Left ventricle myocardium inferior (tissue), 1 donor: ENCODE data around the gene DIAPH1. TPM values are rescaled to one million over a fixed set of nuclear protein-coding genes. Genes with fewer than 3 reads are reported as not detected.
A peak's percentile ranks its signal among the peaks of the same experiment; 100 is the strongest.

Experiments used
- DNase-seq: peaks from one replicate; pipeline ENCODE4 v3.0.0-alpha.2; 2020
- H3K27ac ChIP-seq: fragments of 200-600 bp; replicated peaks from 2 replicates; pipeline ENCODE4 v1.8.0; 2021
- H3K27me3 ChIP-seq: fragments of 200-600 bp; 2 replicates; pipeline ENCODE4 v1.8.0; 2021; ENCODE audit warnings: low read depth
- H3K36me3 ChIP-seq: fragments of 200-600 bp; 2 replicates; pipeline ENCODE4 v1.8.0; 2021
- H3K4me1 ChIP-seq: fragments of 200-600 bp; 2 replicates; pipeline ENCODE4 v1.8.0; 2021
- H3K4me3 ChIP-seq: fragments of 200-600 bp; 2 replicates; pipeline ENCODE4 v1.8.0; 2021; ENCODE audit warnings: mild to moderate bottlenecking, moderate library complexity
- H3K9me3 ChIP-seq: fragments of 200-600 bp; replicated peaks from 2 replicates; pipeline ENCODE4 v1.8.0; 2021
- intact Hi-C: fragments of 100-400 bp; cut with micrococcal nuclease; formaldehyde crosslinking; loops from one replicate; pipeline ENCODE4 v1.11.0; 2022
- total RNA-seq: library from RNA; stranded (reverse); fragmentation: NEBNext Ultra II Directional; extraction: Animal tissue kit (Norgen Biotek cat#: 25700); gene quantifications from one replicate; pipeline ENCODE4 v1.2.1, GENCODE V29; 2021
- TF ChIP-seq, protein P1 (sequence below): fragments of 200-600 bp; IDR thresholded peaks from 2 replicates; pipeline ENCODE4 v1.8.0; 2021; ENCODE audit warnings: antibody characterized with exemption, mild to moderate bottlenecking, borderline replicate concordance
- donor health status: DM: no; HTN: yes; CAD: no; lungs with severe emphysema.

The DIAPH1 gene
- total RNA-seq, 1 donor from 2014 or later, result 53.1 TPM

DNA sequence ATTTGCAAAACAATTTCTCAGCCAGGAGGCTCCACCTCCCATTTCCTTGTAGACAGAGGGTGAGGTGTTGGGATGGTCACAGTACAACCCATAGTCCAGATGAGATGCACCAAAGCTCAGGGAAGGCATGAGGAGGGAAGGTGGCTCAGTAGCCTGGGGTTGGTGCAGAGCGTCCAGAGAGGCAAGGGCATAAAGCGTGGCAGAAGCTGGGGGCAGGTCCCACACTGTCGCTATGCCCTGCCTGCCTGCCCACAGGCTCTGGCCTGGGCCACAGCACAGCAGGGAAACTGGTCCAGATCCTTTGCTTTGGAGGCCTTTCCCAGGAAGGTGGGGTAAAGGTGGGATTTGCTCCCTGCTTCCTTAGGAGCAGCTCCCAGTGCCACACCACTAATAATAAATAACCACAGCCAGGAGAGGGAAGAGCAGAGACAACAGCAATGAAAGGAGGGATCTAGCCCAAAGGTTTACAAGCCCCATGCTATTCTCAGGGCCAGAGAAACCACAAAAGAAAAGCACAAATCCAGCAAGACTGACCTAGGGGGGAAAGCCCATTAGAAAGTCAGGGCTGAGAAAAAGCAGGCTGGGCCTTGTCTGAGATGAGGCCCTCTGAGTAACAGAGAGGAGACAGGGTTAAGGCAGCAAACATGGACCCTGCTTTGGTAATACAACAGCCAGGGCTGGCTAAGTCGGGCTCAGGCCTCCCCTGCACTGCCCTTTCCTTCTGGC lies 102.7 kb downstream of the DIAPH1 start:
- H3K9me3 ChIP-seq, result no peaks in the 10 kb centered on the region
- peaks cover 26% of the 10 kb centered on the region for H3K36me3 ChIP-seq
- H3K4me1 ChIP-seq, result peaks cover 87% of the 10 kb centered on the region
- TF ChIP-seq, protein P1, sequence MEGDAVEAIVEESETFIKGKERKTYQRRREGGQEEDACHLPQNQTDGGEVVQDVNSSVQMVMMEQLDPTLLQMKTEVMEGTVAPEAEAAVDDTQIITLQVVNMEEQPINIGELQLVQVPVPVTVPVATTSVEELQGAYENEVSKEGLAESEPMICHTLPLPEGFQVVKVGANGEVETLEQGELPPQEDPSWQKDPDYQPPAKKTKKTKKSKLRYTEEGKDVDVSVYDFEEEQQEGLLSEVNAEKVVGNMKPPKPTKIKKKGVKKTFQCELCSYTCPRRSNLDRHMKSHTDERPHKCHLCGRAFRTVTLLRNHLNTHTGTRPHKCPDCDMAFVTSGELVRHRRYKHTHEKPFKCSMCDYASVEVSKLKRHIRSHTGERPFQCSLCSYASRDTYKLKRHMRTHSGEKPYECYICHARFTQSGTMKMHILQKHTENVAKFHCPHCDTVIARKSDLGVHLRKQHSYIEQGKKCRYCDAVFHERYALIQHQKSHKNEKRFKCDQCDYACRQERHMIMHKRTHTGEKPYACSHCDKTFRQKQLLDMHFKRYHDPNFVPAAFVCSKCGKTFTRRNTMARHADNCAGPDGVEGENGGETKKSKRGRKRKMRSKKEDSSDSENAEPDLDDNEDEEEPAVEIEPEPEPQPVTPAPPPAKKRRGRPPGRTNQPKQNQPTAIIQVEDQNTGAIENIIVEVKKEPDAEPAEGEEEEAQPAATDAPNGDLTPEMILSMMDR, result no peak
- H3K27me3 ChIP-seq, result no peaks in the 10 kb centered on the region
- intact Hi-C loops, result no loop called here
- peak overlapping the region; percentile 90 for H3K27ac ChIP-seq
- H3K4me3 ChIP-seq, result no peak overlapping the region
- DNase-seq, result no peak

DNA sequence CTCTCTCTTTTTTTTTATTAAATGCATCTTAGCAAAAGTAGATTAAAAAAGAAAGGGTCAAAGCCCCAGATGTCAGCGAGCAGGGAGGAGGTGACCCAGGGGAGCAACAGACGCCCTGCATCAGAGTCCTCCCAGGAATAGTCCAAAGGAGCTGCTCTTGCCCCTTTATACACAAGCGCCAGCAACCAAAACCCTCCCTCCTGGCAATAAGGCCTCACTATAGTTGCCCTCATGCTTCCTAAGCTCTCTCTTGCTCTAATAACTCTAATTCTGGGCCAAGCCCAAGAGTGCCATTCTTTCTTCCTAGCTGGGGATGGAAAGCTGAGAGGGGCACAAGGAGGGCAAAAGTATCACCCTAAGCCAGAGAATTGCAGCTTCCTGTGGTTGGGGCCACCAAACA lies 103.7 kb downstream of the DIAPH1 start:
- Histone ChIP-seq H3K4me3 (no peak overlapping the region), H3K9me3 (no peaks in the 10 kb centered on the region), H3K36me3 (peaks cover 33% of the 10 kb centered on the region), H3K27ac (peak overlapping the region; percentile 90), H3K4me1 (peaks cover 80% of the 10 kb centered on the region), H3K27me3 (no peaks in the 10 kb centered on the region)
- DNase-seq, result no peak
- intact Hi-C loops, result no loop called here
- TF ChIP-seq, protein P1, result no peak

DNA sequence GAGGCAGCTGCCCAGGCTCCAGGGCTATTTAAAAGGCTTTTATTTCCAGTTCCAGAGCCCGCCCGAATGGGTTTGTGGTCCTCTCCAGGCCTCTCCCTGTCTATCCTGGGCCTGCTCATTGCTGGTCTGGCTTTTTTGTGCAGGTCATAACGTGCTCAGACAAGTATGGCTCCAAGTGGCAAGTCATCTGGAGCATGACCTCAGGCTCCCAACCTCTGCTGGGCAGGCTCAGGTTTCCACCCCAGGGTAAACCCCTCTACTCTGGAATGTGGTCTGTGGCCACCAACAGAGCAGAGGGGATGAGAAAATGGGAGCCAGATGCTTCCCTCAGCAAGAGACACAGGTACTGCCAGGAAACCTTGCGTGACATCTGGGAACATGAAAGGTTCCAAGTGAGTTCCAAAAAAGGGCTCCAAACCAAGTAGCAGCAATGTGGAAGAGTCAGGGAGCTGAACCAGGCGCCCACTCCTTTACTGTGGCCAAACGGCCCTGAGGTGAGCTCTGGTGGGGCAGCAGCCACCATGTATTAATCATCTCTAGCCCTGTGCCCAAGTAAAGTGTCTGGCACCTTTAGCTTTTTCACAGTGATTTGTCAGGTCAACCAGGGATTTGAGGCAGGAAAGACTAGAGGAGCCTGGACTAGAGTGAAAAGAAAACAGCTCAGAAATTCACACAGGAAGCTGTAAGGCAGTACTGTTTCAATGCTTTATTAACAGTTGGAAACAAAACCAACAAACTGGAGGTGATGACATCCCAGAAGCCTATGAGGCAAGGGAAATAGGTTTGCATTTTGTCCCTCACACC lies 104.3 kb downstream of the DIAPH1 start:
- Histone ChIP-seq H3K27ac (peak overlapping the region; percentile 90), H3K9me3 (no peaks in the 10 kb centered on the region), H3K27me3 (no peaks in the 10 kb centered on the region), H3K36me3 (peaks cover 39% of the 10 kb centered on the region), H3K4me3 (peak overlapping the region; percentile 69), H3K4me1 (peaks cover 80% of the 10 kb centered on the region)
- intact Hi-C loops, result no loop called here
- TF ChIP-seq, protein P1, result no peak
- DNase-seq, result no peak

DNA sequence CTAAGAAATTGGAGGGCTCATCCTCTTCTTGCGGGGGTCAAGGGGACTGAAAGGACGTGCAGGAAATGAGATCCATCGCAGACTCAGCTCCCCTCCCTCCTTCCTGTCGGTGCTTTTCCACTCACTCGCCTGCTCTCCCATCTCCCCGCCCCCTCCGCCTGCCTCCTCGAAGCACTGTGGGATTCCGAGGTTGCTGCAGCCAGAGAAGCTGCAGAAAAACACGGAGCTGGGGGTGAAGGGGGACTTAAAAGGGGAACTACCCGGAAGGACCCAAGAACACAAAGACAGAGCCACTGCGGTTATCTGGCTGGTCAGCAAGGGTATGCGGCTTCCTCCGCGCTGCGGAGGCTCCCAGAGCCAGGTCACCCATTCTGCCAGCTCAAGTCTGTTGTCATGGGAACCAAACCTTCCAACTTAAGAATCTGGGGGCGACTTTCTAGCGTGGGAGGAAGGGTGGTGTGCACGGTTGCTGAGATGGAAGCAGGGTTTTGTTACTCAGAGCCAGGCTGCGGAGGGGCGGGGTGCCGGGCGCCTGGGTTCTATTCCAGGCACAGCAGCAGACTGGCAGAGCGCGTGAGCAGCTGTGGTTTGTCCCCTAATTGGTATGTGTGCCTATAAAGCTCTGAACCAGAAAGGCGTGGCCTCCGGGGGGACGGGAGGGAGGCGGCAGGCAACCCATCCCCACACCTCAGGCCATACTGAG lies 105.0 kb downstream of the DIAPH1 start:
- peak; percentile 82 for DNase-seq
- H3K27ac ChIP-seq, result peak overlapping the region; percentile 90
- intact Hi-C loops, result no loop called here
- TF ChIP-seq, protein P1, result no peak
- H3K36me3 ChIP-seq, result peaks cover 39% of the 10 kb centered on the region
- no peaks in the 10 kb centered on the region for H3K27me3 ChIP-seq
- no peaks in the 10 kb centered on the region for H3K9me3 ChIP-seq
- H3K4me3 ChIP-seq, result peak overlapping the region; percentile 69
- H3K4me1 ChIP-seq, result peaks cover 80% of the 10 kb centered on the region

DNA sequence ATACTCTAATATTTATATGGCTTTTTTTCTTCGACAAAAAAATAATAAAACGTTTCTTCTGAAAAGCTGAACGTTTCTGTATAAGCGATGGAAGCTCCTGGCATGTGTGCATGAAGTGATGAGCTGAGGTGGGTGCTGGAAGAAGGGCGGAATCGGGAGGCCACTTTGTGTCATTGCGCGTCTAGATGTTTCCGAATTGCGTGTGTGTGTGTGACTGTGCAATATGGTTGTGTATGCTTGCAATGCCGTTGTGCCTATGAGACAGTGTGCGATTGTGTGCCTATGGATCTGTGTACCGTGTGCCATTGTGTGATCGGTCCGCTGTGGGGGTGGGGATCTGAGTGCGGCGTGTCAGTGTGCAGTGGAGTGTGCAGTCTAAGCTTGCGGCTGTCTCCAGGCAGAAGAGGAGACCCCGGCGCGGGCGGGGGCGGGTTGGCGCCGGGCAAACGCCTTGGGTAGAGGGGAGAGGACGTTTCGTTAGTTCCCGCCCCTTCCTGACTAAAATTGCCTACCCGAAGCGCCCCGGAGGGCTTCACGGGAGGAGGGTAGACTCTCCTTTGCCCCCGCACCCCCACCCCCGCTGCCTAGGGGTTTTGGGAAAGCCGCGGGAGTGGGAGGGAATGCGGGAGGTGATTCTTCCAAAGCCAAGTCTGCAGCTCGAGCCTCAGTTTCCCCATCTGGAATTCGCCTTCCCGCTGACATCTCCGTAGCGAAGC lies 105.7 kb downstream of the DIAPH1 start:
- H3K27me3 ChIP-seq, result no peaks in the 10 kb centered on the region
- peaks cover 39% of the 10 kb centered on the region for H3K36me3 ChIP-seq
- H3K4me1 ChIP-seq, result peaks cover 85% of the 10 kb centered on the region
- TF ChIP-seq, protein P1, result no peak
- intact Hi-C loops, result no loop called here
- peak overlapping the region; percentile 90 for H3K27ac ChIP-seq
- H3K4me3 ChIP-seq, result peak overlapping the region; percentile 69
- no peaks in the 10 kb centered on the region for H3K9me3 ChIP-seq
- no peak for DNase-seq
